Stimulated activated CD8-positive, alpha-beta memory T cell treated with anti-CD3 and anti-CD28 coated beads, Interleukin-12 subunit alpha, Interleukin-12 subunit beta, amount 100 ng/mL, for 24 hours (primary cell): ENCODE measurements around the gene FBXO3.
"Not testable (repeated sequence)": the region's sequence is repeated elsewhere in the genome, so short reads cannot be mapped to it uniquely, and the experiment has no call there.

Experiments
- DNase-seq: peaks from one replicate; pipeline ENCODE4 v3.0.0-alpha.2; 2020; ENCODE audit errors: extremely low read depth

The FBXO3 gene

DNA sequence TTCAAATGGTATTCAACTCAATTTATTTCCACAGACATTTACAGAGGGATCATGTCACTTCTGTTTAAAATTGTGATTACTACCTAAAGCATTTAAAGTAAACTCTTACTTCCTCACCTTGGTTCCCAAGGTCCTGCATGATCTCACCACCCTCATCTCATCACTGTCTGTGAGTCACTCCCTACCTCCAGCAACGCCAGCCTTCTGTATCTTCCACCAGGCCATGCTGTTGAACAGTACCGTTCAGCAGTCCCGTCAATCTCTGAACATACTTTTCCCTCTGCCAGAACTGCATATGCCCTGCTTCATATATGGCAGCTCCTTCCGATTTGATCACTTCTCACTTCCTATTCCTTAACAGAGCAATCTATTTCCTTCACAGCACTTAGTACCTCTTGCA lies 2.0 kb downstream of the FBXO3 start:
- no peak for DNase-seq

DNA sequence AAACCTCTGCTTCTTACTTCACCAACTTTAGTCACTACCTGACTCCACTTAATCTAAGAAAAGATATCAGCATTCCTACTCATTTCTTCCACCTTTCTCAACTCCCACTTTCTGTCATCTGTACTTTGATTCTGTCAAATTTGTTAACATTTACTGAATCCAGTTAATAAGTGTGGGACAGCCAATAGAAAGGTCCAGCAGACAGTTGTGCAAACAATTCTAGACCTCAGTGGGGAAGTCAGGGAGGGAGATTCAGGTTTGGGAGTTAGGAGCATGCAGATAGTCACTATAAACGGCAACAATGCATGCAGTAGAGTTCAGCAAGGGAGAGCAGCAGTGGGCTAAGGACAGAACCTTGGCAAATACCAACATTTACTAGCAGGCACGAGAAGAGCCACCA lies 4.1 kb downstream of the FBXO3 start:
- DNase-seq = no peak

DNA sequence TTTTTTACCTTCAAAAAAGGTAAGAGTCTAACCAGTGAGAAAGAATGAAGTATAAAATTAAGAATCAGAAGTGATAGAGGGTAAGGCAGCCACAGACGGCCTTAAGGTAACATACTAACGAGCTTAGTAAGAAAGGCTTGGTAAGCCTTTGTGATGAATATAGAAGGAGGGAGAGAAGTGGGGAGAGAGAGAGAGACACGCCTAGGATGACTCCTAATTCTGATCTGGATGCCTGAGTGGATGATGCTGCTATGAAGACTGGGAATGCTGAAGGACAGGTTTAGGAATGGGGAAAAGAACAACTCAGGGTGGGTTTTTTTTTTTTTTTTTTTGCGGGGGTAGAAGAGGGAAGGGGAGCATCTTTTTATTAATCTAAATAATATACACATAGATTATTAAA lies 4.8 kb downstream of the FBXO3 start:
- DNase-seq = no peak

DNA sequence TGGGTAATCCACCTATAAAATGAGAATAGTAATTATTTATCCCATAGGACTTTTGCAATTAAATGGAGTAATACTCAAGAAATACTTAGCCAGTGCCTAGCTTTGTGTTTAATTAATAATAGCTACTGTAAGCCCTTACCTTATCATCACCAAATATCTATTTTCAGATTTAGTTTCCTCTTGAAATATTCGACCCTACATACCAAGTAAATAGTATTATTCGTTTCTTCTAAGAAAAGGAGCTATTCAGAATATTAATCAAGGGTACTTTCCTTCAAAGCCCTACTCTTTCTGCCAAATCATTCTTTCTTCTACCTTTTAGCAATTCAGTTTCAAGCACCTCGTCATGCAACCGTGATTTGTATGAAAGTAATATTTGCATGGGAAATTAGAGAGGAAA lies 6.7 kb downstream of the FBXO3 start:
- DNase-seq = no peak

DNA sequence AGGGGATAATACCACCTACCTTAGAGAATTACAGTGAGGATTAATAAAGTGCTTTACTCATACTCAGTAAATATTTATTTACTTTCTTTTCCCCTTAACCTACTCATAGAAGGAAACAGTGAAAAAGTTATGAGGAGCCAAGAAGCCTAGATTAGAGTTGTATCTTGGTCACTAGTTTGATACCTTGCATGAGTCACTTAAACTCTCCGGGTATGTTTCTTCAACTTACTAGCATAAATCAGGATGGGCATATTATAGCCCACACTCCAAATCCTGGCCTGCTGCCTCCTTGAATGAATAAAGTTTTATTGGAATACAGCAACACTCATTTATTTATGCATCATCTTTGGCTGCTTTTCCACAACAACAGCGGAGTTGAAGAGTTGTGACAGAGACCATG lies 8.2 kb downstream of the FBXO3 start:
- no peak for DNase-seq

DNA sequence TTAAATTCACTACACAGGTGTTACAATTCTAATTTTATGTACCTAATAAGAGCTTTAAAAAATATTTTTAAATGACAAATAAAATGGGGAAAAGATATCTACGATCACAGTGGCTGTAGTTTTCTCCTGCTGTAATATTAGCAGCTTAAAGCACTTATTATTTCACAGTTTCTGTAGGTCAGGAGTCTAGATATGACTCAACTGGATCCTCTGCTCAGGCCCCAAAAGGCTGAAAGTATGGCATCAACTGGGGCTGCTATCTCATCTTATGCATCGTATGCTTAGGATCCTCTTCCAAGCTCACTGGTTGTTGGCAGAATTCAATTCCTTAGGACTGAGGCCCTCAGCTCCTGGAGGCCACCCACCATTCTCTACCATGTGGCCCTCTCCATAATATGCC lies 12.8 kb downstream of the FBXO3 start:
- DNase-seq = no peak

DNA sequence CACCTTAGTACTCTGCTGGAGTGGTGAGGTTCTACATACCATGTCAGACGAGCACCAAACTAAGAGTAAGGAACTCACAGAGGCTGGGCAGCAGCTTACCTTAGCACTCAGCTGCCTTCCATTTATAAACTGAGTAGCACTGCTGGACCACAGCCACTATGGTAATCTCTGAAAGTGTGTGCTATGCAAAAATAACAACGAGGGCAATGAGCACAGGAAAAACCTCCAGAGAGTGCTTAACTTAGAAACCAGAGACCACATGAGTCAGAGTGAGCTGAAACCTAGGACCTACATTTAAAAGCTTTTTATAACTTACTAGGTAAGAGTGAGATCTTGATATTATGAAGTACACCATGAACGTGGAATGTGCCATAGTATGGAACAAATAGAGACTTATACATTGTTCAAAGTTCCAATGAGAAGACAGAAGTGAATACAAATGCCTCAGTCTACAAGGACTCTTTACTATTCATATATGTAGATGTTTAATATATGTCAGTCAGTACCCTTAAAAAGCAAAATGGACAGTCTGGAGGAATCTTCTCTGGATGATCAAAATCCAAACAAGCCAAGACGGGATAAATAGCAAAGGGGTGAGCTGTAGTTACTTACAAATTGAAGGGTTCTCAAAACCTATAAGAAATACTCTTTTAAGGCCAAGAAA lies 20.9 kb downstream of the FBXO3 start:
- DNase-seq = no peak

DNA sequence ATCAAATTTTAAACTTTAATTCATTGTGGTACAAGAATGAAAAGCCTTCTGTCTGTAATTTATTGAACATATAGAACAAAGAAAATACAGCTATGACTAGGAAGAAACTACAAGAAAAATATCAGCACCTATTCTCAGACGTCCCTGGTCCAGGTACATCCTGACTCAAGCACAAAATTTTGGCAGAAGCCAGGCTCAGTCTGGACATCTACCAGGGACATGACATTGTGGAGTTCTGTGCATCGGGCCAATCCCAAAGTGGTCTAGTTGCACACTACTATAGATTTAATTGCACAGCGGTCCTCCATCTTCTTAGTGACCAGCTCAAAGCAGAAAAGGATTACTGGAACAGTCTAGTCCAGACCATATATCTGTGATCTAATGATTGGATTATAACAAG lies 22.4 kb downstream of the FBXO3 start:
- DNase-seq = no peak

DNA sequence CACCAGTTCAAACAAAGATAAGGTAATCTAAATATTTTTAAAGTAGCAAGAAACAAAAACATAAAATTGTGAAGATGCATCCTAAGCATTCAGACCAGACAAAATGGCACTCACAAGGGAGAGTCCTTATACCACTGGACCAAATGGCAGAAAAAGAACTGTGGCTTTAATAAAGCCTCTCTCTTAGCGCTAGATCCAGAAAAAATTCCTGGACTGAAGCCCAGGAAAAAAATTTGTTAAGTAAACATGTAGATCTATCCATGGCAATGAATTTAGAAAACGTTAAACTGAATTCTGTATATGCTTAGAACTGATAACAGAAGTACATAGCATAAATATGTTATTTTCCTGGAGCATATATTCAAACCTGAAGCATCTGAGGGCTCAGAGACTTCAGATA lies 26.3 kb downstream of the FBXO3 start:
- no peak for DNase-seq

DNA sequence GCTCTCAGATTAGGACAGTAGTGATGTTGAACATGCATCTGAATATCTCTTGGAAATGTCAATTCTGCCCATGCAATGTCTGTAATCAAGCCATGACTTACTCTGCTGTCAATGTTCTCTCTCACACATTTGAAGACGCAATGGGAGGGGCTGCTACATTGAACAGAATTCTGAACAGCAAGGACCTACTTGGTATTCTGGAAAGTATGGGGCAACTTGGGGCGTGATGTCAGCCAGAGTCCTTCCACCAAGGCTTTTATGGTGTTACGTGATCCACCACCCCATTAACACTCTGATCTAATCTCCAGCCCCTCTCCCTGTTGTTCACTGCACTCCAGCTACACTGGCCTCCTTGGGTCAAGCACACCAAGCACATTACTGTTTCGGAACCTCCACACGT lies 31.0 kb downstream of the FBXO3 start:
- DNase-seq = no peak

DNA sequence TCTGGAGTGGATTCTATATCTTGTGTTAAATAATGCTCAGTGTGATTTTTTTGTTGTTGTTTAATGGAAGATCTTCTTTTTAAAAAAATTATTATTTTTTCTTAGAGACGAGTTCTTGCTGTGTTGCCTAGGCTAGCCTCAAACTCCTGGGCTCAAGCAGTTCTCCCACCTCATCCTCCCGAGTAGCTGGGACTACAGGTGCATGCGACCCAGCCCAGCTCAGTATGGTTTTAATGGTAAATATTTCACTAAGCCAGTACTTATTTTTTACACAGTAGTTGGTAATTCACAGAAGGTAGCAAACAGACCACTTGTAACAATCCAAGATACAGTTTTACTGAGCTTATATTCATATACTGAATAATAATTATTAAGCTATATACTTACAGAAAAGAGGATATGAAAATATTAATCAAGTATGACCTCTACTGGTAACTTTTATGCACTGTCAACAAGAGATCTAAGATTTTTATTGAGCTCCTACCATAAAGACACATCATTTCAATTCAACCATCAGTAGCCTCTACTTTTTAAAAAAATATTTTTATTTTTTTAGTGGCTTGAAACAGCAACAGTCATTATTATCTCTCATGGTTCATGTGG lies 32.0 kb downstream of the FBXO3 start:
- no peak for DNase-seq

DNA sequence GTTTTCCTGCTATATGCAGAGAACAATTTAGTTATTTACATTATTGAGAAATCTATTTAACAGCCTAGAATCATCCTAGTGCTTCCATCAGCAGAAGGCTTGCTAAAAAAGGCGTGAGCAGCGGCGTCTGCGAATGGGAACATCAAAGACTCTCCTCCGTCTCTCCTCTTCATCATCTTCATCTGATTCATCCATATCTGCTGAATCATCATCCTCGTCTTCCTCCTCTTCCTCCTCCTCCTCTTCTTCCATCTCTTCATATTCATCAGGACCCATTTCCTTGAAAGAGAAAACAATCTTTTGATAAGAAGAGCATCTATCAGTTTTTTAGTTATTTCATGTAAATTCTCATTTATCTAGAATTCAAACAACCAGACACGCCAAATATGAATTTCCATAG lies 32.5 kb downstream of the FBXO3 start:
- no peak for DNase-seq

DNA sequence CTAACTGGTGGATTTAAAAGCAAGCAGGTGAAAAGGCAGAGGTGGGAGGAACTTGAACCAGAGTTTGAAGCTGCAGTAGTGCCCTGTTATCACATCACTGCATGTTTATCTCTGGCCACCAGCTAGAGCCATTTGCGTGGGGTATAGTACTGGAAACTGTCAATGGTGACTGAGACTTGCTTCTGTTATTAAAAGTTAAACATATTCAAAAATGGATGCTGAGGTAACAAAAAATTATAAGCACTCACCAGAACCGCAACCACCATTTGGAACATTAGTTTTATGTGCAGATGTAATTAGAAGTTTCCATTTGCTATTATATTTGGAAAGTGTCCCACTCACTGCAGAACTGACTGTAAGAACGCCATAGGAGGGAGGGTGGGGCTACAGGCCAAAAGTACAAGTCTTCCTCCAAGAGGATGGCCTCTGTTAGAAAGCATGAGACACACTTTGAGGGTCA lies 36.9 kb downstream of the FBXO3 start:
- DNase-seq = no peak

DNA sequence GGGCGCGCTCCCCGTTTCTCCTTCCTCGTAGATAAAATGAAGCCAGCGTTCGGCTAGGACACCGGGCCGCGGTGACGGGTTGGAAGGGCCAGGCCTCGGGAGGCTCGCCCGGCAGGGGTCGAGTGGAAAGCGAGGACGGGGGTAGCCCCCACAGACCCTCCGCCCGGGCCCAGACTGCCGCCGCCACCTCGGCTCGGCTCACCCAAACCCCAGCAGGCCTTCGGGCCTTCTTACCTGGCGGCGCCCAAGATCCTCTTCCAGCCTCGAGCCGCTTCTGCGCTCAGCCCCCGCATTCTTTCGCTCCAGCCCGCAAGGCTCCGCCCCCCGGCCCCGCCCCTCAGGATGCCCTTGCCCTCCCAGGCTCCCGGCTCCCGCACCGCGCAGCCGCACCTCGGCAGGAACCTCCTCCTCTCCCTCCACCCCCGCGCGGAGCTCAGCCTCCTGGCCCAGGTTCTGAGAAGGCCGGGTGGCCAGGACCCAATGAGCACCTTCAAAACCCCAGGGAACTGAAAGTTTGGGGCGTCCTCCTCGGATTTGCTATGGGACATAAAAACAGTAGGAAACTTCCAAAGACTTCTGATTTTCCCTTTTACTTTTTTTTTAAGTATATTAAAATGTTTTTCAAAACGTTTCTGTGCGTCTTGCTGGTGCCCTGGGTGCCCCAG lies 38.0 kb downstream of the FBXO3 start, which contains the start of gene CD59:
TSS of gene CD59 (minus strand) at position 276 of the 665 bp plus-strand sequence. CDS start 13,978 bp downstream, outside the sequence.
- peak; percentile 72 for DNase-seq

DNA sequence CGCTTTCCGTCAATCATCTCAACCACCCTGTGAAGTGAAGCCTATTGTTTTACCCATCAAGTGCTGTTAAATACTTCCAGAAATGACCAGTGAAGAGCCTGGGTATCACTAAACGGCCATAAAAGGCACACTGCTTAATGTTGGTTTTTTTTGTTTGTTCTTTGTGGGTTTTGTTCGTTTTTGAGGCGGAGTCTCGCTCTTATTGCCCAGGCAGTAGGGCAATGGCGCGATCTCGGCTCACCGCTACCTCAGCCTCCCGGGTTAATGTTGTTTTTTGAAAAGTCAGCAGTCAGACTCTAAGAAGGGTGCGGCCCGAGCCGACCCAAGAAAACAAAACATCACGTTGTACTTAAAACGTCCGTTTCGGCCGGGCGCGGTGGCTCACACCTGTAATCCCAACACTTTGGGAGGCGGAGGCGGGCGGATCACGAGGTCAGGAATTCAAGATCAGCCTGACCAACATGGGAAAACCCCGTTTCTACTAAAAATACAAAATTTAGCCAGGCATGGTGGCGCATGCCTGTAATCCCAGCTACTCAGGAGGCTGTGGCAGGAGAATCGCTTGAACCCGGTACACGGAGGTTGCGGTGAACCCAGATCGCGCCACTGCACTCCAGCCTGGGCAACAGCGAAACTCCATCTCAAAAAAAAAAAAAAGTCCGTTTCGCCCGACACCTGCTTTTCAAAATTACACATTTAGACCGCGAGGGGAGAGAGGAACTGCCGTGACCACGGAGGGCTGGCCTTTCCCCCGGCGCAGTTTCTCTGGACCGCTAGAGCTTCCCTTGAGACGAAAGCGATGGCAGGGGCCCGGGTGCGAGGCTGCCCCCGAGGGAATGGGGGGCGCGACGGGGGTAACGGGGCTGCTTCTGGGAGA lies 38.8 kb downstream of the FBXO3 start:
- DNase-seq = no peak

DNA sequence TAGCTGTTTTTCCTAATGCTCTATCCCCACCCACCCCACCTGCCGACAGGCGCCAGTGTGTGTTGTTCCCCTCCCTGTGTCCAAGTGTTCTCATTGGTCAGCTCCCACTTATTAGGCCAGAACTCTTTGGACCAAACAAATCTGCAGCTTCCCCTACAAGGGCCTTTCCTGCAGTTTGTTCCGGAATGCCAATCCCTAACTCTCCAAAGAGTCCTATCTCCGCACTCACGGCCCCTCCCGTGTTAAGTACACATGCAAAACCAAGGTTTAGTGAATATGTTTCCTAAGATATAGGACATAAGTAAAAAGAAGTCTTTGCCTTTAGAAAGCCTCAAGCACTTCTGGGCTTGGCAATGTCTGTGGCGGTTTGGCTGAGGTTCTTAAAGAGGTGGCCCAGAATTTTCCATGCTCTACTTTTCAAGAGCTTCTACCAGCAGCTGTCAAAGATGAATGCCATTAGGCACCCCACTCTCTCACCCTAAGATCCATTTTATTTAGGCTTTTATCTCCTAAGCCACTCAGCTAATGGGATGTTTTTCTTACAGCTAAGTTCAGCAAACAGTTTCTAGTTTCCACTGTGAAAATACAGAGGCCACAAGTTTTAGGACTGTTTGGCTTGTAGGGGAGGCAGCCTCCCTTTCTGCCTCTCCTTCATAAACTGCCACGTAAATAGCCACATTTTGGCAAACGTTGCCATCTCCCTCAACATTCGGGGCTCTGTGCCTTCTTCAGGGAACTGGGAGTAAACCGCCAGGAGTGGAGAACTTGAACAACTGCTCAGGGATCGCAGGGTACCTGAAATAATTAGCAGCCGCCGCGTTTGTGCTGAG lies 39.7 kb downstream of the FBXO3 start:
- no peak for DNase-seq

DNA sequence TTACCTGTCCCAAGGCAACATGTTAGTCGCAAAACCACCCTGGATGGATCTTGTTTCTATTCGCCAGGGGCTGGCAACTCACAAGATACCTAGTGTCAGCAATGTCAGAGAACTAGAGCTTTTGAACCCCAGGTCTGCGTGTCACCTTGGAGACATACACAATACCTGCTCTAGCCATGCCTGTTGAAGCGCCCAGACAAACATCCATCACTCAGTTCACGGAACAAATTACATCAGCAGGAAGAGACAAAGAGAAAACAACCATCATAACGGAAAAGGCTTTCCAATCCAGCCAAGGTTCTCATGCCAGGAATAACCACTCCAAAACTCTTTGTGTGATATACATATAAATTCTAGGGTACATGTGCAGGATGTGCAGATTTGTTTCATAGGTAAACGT lies 40.3 kb downstream of the FBXO3 start:
- DNase-seq = no peak

DNA sequence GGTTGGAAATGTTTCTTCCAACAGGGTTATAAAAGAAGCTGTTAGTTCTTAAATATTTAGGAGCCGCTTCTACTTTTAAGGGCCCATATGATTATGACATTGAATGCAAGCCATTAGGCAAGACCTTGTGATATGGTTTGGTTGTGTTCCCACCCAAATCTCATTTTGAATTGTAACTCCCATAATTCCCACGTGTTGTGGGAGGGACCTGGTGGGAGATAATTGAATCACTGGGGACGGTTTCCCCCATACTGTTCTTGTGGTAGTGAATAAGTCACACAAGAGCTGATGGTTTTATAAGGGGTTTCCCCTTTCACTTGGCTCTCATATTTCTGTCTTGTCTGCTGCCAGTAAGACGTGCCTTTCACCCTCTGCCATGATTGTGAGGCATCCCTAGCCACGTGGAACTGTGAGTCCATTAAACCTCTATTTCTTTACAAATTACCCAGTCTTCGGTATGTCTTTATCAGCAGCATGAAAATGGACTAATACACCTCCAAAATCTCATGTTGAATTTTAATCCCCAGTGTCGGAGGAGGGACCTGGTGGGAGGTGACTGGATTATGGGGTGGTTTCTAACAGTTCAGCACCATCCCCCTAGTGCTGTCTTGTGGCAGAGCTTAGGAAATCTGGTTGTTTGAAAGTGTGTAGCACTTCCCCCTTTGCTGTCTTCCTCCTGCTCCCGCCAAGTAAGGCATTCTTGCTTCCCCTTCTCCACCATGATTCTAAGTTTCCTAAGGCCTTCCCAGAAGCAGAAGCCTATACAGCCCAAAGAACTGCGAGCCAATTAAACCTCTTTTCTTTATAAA lies 42.4 kb downstream of the FBXO3 start:
- peak; percentile 17 for DNase-seq

DNA sequence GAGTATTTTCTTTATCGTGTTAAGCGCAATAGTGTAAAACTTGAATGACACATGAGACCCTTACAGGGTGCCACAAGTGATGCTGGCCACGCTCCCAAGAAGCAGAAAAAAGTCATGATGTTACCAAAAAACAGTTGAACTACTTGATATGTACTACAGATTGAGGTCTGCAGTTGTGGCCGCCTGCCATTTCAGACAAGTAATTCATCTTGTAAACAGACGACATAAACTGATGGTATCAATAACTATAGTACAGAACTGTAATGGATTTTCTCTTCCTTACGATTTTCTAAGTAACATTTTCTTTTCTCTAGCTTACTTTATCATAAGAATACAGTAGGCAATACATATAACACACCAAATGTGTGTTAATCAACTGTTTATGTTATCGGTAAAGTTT lies 43.6 kb downstream of the FBXO3 start:
- DNase-seq = no peak

DNA sequence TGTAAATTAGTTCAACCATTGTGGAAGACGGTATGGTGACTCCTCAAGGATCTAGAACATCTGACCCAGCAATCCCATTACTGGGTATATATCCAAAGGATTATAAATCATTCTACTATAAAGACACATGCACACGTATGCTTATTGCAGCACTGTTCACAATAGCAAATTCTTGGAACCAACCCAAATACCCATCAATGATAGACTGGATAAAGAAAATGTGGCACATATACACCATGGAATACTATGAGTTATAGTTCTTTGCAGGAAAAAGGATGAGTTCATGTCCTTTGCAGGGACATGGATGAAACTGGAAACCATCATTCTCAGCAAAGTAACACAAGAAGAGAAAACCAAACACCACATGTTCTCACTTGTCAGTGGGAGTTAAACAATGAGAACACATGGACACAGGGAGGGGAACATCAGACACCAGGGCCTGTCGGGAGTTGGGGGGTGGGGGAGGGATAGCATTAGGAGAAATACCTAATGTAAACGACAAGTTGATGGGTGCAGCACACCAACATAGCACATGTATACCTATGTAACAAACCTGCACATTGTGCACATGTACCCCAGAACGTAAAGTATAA lies 45.2 kb downstream of the FBXO3 start:
- not testable (repeated sequence) for DNase-seq
